H54 (cell line): ENCODE results near the gene FRRS1L.

Source experiments
- DNase-seq: peaks from one replicate; pipeline ENCODE4 v3.0.0; 2011; ENCODE audit warnings: low spot score, mixed read lengths; ENCODE audit not compliant: insufficient read length
- FAIRE-seq: peaks from 3 replicates; lab custom pipeline; 2011; peaks lifted over from hg19 to GRCh38; lab: Jason Lieb, UNC
- POLR2A ChIP-seq: IDR thresholded peaks from 2 replicates; pipeline ENCODE4 v1.6.1; 2011; ENCODE audit warnings: low read depth, mild to moderate bottlenecking, low read length

FRRS1L gene

GRCh38 chr9:109094268-109094667 is 72.8 kb downstream of the FRRS1L start:
- FAIRE-seq, result no peak
- no peak for TF ChIP-seq POLR2A

GRCh38 chr9:109092587-109092986 is 74.5 kb downstream of the FRRS1L start:
- DNase-seq (no peak), FAIRE-seq (peak; percentile 62)
- no peak for TF ChIP-seq POLR2A

More at GRCh38 chr9:109094268-109094667, 72.8 kb downstream of the FRRS1L start:
- no peak for DNase-seq

DNA sequence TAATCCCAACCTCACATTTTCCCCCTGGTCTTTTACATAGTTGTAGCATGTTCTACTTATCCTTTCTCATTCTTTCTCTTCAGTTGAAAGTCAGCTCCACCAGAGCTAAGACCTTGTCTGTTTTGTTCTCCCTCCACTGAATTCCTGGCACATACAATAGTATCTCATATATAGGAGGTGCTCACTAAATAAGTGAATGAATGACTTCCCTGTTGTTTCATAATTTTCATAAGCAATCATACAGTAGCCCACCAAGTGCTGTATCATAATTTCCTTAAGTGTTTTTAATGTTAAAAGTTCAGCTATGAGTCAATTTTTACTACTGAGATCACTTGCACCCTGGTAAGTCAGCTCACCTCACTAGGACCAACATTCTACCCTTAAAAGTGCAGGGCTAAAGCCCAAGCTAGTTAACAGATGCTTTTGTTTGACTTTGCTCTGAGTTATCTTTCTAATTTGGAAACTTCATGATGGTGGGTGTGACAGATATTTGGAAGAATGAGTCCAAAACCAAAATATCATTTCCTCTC is 74.9 kb downstream of the FRRS1L start:
- TF ChIP-seq POLR2A, result no peak
- FAIRE-seq, result no peak

GRCh38 chr9:109088221-109088620 is 78.8 kb downstream of the FRRS1L start:
- FAIRE-seq, result peak; percentile 97
- peak; percentile 47 for DNase-seq
- TF ChIP-seq POLR2A, result no peak

More for the DNA sequence above, 74.9 kb downstream of the FRRS1L start:
- no peak for DNase-seq

DNA sequence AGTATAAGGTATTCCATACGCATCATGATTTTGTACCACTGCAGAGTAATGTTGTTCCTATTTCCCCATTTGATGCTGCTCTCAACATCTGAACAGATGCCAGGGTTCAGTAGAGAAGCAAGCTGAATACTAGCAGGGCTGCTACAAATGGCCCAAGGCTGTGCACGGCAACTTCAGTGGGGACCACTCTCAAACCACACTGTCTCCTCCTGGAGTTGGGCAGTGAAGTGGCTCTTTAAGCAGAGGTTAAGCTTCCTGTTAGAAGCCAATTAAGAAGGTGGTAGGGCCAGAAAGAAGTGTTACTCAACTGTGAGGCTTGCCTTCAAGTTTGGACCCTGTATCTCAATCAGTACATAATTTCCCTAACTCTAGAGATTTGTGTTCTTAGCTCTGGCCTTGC is 79.3 kb downstream of the FRRS1L start:
- DNase-seq, result no peak
- FAIRE-seq, result no peak
- no peak for TF ChIP-seq POLR2A

DNA sequence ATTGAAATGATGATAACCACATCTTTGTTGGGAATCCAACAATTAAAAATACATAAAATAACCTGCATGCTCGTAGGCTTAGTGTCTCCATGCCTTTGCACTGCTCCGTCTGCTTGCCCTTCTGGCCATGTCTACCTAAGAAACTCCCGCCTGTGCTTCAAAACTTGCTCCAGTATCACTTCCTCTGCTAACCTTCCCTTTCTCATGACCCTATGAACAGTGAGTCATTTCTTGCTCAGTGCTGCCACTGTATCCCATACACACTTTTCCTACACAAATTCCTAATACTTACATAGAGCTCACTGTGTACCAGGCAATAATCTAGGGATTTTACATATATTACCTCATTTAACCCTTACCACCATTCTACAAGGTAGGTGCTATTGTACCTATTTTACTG is 80.8 kb downstream of the FRRS1L start:
- no peak for TF ChIP-seq POLR2A
- no peak for DNase-seq
- peak; percentile 96 for FAIRE-seq

GRCh38 chr9:109085510-109085909 is 81.5 kb downstream of the FRRS1L start:
- FAIRE-seq, result no peak
- TF ChIP-seq POLR2A, result no peak
- no peak for DNase-seq

DNA sequence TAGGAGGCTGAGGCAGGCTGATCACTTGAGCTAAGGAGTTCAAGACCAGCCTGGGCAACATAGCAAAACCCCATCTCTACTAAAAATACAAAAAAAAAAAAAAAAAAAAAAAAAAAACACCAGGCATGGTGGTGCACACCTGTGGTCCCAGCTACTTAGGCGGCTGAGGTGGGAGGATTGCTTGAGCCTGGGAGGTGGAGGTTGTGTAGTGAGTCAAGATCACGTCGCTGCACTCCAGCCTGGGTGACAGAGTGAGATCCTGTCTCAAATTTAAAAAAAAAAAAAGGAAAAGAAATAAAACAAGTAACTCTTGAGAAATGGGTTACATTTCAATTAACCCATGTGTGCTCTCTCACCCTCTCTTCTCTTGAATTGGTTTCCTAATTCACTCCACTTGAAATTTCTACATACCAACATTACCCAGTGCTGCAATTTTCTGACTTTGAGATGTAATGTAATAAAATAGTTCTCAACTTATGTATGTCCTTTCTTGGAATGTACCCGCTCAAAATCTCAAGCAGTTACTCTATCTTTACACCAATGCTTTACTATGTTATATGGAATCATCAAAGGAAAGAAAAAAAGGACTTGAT is 83.1 kb downstream of the FRRS1L start:
- no peak for DNase-seq
- FAIRE-seq, result peak; percentile 60
- no peak for TF ChIP-seq POLR2A

- peak; percentile 52 for FAIRE-seq
Measured at GRCh38 chr9:109083141-109083540, 83.9 kb downstream of the FRRS1L start.

DNA sequence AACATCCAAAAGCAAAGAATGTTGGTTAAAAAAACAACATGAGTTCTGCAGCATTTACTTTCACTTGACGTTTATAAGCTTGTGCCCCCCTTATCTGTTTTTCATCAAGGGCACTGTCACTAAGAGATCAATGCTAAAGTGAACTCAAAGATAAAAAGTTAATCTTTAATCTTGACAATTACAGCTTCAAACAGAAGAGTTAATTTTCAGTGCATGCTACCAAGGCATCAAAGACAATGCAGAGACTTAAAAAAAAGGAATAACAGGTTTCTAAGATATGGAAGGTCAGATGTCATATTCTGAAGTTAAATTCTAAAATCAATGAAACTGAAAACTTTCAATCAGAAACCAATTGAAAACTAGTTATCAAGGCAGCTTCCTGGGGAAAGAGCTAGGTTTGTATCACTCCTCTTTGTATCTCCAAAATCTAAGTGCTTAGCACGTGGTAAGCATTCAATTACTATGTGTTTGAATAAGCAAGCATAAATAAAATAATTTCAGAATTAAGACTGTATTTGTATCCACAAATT is 84.9 kb downstream of the FRRS1L start:
- TF ChIP-seq POLR2A, result no peak
- FAIRE-seq (no peak), DNase-seq (no peak)

More at GRCh38 chr9:109083141-109083540, 83.9 kb downstream of the FRRS1L start:
- no peak for TF ChIP-seq POLR2A
- no peak for DNase-seq
